Measurements from ENCODE around the gene GATA3. TPM values are rescaled to one million over a fixed set of nuclear protein-coding genes. Genes with fewer than 3 reads are reported as not detected.

GATA3 gene
- total RNA-seq, 1 experiment from 2014 or later = 5.9 TPM

DNA sequence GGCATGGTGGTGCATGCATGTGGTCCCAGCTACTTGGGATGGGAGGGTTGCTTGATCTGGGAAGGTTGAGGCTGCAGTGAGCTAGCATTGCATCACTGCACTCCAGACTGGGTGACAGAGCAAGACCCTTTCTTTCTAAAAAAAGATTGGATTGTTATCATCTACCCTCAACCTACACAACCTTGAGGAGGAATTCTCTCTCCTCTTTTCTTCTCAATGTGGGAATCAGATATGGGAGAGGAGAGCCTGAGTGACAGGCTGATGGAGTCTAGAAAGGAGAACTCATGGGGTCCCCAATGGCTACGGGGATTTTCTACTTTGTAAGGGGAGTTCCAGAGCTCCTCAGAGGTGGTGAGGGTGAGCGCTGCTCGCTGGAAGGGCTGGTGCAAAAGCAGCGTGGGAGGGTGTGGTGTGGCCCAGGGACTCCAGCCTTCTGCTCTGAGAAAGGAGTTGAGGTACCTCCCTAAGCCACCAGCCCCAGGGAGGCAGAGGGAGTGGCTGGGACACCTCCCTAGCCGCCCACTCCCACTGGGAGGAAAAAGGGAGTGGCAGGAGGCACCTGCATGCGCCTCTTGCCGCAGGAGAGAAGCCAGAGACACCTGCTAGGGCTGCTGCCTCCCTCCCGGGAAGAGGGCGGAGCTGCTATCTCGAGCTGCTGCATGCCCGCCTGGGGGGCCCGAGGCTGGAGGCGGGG is 48.4 kb downstream of the GATA3 start:
- POLR2A ChIA-PET = no interaction called here
- in situ Hi-C loops (cut with HindIII; ENCODE audit: low pct_unique_long_range_greater_than_20kb, low sequenced_read_pairs) (no loop called here), intact Hi-C loops (cut with micrococcal nuclease; ENCODE audit: unreplicated experiment) (no loop called here)
- Histone ChIP-seq H3K4me3 (ENCODE audit: low read depth in 2 of 2, low read length in 2 of 2) (no peak overlapping the region), H3K9me3 (ENCODE audit: control insufficient read depth, insufficient read depth, low read depth, low read length) (no peaks in the 10 kb centered on the region), H3K4me1 (ENCODE audit: control insufficient read depth, insufficient read depth, low read length) (no peaks in the 10 kb centered on the region), H3K36me3 (ENCODE audit: control insufficient read depth, insufficient read depth, low read length) (no peaks in the 10 kb centered on the region), H3K27me3 (ENCODE audit: control insufficient read depth, insufficient read depth, low read length) (no peaks in the 10 kb centered on the region), H3K27ac (ENCODE audit: low read length) (no peak overlapping the region)
- DNase-seq (ENCODE audit: low read depth, low spot score) (no peak), ATAC-seq (no peak)
- CTCF ChIA-PET = no interaction called here
- TF ChIP-seq, protein P1, sequence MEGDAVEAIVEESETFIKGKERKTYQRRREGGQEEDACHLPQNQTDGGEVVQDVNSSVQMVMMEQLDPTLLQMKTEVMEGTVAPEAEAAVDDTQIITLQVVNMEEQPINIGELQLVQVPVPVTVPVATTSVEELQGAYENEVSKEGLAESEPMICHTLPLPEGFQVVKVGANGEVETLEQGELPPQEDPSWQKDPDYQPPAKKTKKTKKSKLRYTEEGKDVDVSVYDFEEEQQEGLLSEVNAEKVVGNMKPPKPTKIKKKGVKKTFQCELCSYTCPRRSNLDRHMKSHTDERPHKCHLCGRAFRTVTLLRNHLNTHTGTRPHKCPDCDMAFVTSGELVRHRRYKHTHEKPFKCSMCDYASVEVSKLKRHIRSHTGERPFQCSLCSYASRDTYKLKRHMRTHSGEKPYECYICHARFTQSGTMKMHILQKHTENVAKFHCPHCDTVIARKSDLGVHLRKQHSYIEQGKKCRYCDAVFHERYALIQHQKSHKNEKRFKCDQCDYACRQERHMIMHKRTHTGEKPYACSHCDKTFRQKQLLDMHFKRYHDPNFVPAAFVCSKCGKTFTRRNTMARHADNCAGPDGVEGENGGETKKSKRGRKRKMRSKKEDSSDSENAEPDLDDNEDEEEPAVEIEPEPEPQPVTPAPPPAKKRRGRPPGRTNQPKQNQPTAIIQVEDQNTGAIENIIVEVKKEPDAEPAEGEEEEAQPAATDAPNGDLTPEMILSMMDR (IDR thresholded peaks at IDR 0.05) = no peak
- TF ChIP-seq, protein P2, sequence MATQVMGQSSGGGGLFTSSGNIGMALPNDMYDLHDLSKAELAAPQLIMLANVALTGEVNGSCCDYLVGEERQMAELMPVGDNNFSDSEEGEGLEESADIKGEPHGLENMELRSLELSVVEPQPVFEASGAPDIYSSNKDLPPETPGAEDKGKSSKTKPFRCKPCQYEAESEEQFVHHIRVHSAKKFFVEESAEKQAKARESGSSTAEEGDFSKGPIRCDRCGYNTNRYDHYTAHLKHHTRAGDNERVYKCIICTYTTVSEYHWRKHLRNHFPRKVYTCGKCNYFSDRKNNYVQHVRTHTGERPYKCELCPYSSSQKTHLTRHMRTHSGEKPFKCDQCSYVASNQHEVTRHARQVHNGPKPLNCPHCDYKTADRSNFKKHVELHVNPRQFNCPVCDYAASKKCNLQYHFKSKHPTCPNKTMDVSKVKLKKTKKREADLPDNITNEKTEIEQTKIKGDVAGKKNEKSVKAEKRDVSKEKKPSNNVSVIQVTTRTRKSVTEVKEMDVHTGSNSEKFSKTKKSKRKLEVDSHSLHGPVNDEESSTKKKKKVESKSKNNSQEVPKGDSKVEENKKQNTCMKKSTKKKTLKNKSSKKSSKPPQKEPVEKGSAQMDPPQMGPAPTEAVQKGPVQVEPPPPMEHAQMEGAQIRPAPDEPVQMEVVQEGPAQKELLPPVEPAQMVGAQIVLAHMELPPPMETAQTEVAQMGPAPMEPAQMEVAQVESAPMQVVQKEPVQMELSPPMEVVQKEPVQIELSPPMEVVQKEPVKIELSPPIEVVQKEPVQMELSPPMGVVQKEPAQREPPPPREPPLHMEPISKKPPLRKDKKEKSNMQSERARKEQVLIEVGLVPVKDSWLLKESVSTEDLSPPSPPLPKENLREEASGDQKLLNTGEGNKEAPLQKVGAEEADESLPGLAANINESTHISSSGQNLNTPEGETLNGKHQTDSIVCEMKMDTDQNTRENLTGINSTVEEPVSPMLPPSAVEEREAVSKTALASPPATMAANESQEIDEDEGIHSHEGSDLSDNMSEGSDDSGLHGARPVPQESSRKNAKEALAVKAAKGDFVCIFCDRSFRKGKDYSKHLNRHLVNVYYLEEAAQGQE (IDR thresholded peaks at IDR 0.05; ENCODE audit: insufficient read depth in 1 of 2, low read depth in 2 of 2, low read length in 1 of 2) = no peak
- no peak for TF ChIP-seq SIN3A (IDR thresholded peaks at IDR 0.05; ENCODE audit: borderline replicate concordance, insufficient read depth, low read depth, low read length)
- TF ChIP-seq POLR2AphosphoS5 (IDR thresholded peaks at IDR 0.05; ENCODE audit: low read depth, low read length) = no peak
- TF ChIP-seq TCF7L2 (IDR thresholded peaks at IDR 0.05; ENCODE audit: low read depth, low read length) = no peak
- BruUV-seq (replicated peaks) = no TSS peak

DNA sequence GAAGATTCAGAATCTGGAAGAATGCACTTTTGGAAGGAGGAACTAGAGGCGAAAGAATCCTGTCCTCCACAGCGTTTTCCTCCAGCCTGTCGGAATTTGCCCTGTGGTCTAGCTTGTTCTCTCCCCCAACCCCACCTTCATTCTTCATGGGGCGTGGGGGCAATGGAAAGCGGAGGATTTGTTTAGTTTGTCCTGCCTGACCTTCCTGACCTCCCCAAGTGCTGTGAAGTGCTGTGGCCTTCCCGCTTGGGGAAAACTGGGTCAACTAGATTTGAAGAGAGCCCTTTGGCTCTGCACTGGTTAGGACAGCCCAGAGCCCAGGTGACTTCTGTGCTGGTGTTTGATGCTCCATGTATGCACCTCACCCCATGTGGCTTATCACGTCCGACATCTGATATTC is 49.1 kb downstream of the GATA3 start:
- POLR2A ChIA-PET = no interaction called here
- Histone ChIP-seq H3K27ac (ENCODE audit: low read length) (no peak overlapping the region), H3K36me3 (ENCODE audit: control insufficient read depth, insufficient read depth, low read length) (no peaks in the 10 kb centered on the region), H3K4me3 (ENCODE audit: low read depth in 2 of 2, low read length in 2 of 2) (no peak overlapping the region), H3K9me3 (ENCODE audit: control insufficient read depth, insufficient read depth, low read depth, low read length) (no peaks in the 10 kb centered on the region), H3K27me3 (ENCODE audit: control insufficient read depth, insufficient read depth, low read length) (no peaks in the 10 kb centered on the region), H3K4me1 (ENCODE audit: control insufficient read depth, insufficient read depth, low read length) (no peaks in the 10 kb centered on the region)
- DNase-seq (ENCODE audit: low read depth, low spot score) (no peak), ATAC-seq (no peak)
- intact Hi-C loops (cut with micrococcal nuclease; ENCODE audit: unreplicated experiment) = no loop called here
- BruUV-seq (replicated peaks) = no TSS peak
- in situ Hi-C loops (cut with HindIII; ENCODE audit: low pct_unique_long_range_greater_than_20kb, low sequenced_read_pairs) = no loop called here
- TF ChIP-seq, protein P2 (IDR thresholded peaks at IDR 0.05; ENCODE audit: insufficient read depth in 1 of 2, low read depth in 2 of 2, low read length in 1 of 2) = no peak
- no peak for TF ChIP-seq TCF7L2 (IDR thresholded peaks at IDR 0.05; ENCODE audit: low read depth, low read length)
- TF ChIP-seq POLR2AphosphoS5 (IDR thresholded peaks at IDR 0.05; ENCODE audit: low read depth, low read length) = no peak
- no peak for TF ChIP-seq SIN3A (IDR thresholded peaks at IDR 0.05; ENCODE audit: borderline replicate concordance, insufficient read depth, low read depth, low read length)
- TF ChIP-seq, protein P1 (IDR thresholded peaks at IDR 0.05) = no peak
- CTCF ChIA-PET = no interaction called here
